Osteocyte (in vitro differentiated cells): ENCODE measurements around the gene ATP5F1B. TPM values are rescaled to one million over a fixed set of nuclear protein-coding genes. Genes with fewer than 3 reads are reported as not detected.
"Not testable (repeated sequence)": the region's sequence is repeated elsewhere in the genome, so short reads cannot be mapped to it uniquely, and the experiment has no call there.

Experiments used
- DNase-seq: peaks from one replicate; pipeline ENCODE4 v3.0.0; 2021; ENCODE audit warnings: mixed read lengths; ENCODE audit not compliant: unreplicated experiment; ENCODE audit errors: extremely low spot score
- H3K27ac Mint-ChIP-seq: one replicate; pipeline ENCODE4 v1.8.0; 2021; ENCODE audit warnings: mild to moderate bottlenecking, mixed read lengths; ENCODE audit not compliant: unreplicated experiment
- H3K27me3 Mint-ChIP-seq: one replicate; pipeline ENCODE4 v1.8.0; 2021; ENCODE audit warnings: mixed read lengths; ENCODE audit not compliant: unreplicated experiment
- H3K36me3 Mint-ChIP-seq: one replicate; pipeline ENCODE4 v1.8.0; 2021; ENCODE audit warnings: mixed read lengths; ENCODE audit not compliant: unreplicated experiment
- H3K4me1 Mint-ChIP-seq: one replicate; pipeline ENCODE4 v1.8.0; 2021; ENCODE audit warnings: mixed read lengths; ENCODE audit not compliant: unreplicated experiment
- H3K4me3 Mint-ChIP-seq: one replicate; pipeline ENCODE4 v1.8.0; 2021; ENCODE audit warnings: mild to moderate bottlenecking, moderate library complexity, mixed read lengths; ENCODE audit not compliant: unreplicated experiment
- H3K9me3 Mint-ChIP-seq: one replicate; pipeline ENCODE4 v1.8.0; 2021; ENCODE audit warnings: mixed read lengths; ENCODE audit not compliant: unreplicated experiment
- total RNA-seq: library from RNA; stranded (reverse); gene quantifications from 2 replicates; pipeline ENCODE4 v1.2.1, GENCODE V29; 2021
- TF ChIP-seq, protein P1 (sequence below): fragments of 200-600 bp; sonication (generic); IDR thresholded peaks from 2 replicates; pipeline ENCODE4 v1.5.0; 2021; ENCODE audit warnings: antibody characterized with exemption, mild to moderate bottlenecking, moderate library complexity

The ATP5F1B gene
- total RNA-seq, 1 donor from 2014 or later, result 423 TPM

DNA sequence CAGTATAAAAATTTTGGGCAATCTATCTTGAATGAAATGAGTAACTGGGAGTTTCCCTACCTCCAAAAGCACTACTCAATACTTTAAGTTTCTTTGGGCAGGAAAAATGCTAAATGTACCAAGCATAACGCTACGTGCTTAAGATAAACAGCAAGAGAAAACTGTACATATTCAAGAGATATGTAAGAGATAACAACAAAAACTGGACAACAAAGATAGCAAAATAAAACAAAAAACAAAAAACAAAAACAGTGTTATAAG lies 22.3 kb upstream of the ATP5F1B start:
- TF ChIP-seq, protein P1, sequence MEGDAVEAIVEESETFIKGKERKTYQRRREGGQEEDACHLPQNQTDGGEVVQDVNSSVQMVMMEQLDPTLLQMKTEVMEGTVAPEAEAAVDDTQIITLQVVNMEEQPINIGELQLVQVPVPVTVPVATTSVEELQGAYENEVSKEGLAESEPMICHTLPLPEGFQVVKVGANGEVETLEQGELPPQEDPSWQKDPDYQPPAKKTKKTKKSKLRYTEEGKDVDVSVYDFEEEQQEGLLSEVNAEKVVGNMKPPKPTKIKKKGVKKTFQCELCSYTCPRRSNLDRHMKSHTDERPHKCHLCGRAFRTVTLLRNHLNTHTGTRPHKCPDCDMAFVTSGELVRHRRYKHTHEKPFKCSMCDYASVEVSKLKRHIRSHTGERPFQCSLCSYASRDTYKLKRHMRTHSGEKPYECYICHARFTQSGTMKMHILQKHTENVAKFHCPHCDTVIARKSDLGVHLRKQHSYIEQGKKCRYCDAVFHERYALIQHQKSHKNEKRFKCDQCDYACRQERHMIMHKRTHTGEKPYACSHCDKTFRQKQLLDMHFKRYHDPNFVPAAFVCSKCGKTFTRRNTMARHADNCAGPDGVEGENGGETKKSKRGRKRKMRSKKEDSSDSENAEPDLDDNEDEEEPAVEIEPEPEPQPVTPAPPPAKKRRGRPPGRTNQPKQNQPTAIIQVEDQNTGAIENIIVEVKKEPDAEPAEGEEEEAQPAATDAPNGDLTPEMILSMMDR, result no peak
- H3K27ac Mint-ChIP-seq, result no peak overlapping the region
- H3K27me3 Mint-ChIP-seq, result no peaks in the 10 kb centered on the region
- H3K36me3 Mint-ChIP-seq, result peaks cover 54% of the 10 kb centered on the region
- no peak for DNase-seq
- no peak overlapping the region for H3K4me3 Mint-ChIP-seq
- H3K4me1 Mint-ChIP-seq, result peaks cover 14% of the 10 kb centered on the region
- no peaks in the 10 kb centered on the region for H3K9me3 Mint-ChIP-seq

DNA sequence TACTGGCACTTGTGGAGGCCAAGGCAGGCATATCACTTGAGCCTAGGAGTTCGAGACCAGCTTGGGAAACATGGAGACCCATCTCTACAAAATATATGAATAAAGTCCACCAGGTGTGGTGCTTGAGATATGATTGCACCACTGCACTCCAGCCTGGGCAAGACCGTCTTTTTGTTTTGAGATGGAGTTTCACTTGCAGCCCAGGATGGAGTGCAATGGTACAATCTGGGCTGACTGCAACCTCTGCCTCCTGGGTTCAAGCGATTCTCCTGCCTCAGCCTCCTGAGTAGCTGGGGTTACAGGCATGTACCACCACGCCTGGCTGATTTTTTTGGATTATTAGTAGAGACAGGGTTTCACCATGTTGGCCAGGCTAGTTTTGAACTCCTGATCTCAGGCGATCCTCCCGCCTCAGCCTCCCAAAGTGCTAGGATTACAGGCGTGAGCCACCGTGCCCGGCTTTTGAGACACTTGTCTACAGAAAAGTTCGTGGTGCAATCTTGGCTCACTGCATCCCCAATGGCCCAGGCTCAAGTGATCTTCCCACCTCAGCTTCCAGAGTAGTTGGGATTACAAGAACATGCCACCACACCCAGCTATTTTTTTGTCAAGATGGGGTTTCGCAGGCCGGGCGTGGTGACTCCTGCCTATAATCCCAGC lies 16.3 kb upstream of the ATP5F1B start:
- no peaks in the 10 kb centered on the region for H3K9me3 Mint-ChIP-seq
- no peaks in the 10 kb centered on the region for H3K4me1 Mint-ChIP-seq
- peaks cover 27% of the 10 kb centered on the region for H3K36me3 Mint-ChIP-seq
- no peak overlapping the region for H3K27ac Mint-ChIP-seq
- TF ChIP-seq, protein P1, result no peak
- no peaks in the 10 kb centered on the region for H3K27me3 Mint-ChIP-seq
- peak; percentile 70 for DNase-seq
- no peak overlapping the region for H3K4me3 Mint-ChIP-seq

DNA sequence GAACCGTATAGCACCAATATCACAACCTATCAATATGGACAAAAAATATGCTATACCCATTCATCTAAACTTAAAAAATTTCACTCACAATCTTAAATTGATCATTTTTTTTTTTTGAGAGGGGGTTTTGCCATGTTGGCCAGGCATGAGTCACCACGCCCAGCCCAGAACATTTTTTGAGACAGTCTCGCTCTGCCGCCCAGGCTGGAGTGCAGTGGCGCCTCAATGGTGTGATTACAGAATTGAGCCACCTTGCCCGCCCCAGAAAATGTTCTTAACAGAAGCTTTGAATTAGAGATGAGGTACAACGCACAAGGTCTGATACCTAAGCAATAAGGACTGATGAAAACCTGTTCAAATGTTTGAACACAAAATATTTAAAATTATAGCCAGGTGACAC lies 15.8 kb upstream of the ATP5F1B start:
- Mint-ChIP-seq H3K4me3 (no peak overlapping the region), H3K9me3 (no peaks in the 10 kb centered on the region), H3K36me3 (peaks cover 27% of the 10 kb centered on the region), H3K27ac (no peak overlapping the region), H3K4me1 (no peaks in the 10 kb centered on the region), H3K27me3 (no peaks in the 10 kb centered on the region)
- TF ChIP-seq, protein P1, result no peak
- peak; percentile 51 for DNase-seq

DNA sequence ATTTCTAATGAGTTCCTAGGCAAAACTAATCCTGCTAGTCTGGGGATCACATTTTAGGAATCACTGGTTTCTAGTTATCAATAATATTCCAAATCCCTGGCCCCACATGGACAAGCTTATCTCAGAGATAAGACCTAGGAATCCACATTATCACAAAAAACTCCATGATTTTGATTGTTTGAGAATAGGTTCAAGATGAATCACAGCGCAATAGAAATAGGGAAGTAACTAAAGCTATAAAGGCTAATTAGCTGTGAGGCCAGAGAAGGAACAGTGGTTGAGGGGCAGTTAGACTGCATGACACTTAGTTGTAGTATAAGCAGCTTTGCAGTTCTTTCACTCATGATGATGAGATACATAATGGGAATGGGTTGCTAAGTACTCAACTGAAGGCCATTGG lies 13.1 kb upstream of the ATP5F1B start:
- H3K27me3 Mint-ChIP-seq, result no peaks in the 10 kb centered on the region
- peaks cover 3% of the 10 kb centered on the region for H3K9me3 Mint-ChIP-seq
- no peak overlapping the region for H3K4me3 Mint-ChIP-seq
- DNase-seq, result no peak
- H3K4me1 Mint-ChIP-seq, result no peaks in the 10 kb centered on the region
- peaks cover 12% of the 10 kb centered on the region for H3K36me3 Mint-ChIP-seq
- TF ChIP-seq, protein P1, result no peak
- no peak overlapping the region for H3K27ac Mint-ChIP-seq

DNA sequence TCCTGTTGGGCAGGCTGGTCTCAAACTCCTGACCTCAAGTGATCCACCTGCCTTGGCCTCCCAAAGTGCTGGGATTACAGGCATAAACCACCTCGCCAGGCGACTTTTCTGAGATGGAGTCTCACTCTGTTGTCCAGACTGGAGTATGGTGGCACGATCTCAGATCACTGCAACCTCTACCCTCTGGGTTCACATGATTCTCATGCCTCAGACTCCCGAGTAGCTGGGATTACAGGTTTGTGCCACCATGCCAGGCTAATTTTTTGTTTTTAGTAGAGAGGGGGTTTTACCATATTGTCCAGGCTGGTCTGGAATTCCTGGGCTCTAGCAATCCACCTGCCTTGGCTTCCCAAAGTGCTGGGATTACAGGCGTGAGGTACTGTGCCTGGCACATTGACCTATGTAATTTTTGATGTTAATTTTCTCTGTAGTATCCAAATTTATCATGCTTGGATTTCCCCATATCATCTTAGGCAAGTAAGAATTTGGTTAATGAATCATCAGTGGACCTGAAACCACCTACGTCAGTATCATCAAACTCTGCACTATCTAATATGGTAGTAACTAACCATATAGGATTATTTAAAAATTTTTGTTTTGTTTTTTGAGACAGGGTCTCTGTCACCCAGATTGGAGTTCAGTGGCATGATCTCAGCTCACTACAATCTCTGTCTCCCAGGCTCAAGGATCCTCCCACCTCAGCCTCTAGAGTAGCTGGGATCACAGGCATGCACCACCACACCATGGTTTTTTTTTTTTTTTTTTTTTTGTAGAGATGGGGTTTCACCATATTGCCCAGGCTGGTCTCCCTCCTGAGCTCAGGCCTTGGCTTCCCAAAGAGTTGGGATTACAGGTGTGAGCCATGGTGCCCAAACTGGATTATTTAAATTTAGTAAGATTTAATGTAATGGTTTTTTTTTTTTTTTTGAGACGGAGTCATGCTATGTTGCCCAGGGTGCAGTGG lies 11.9 kb upstream of the ATP5F1B start:
- TF ChIP-seq, protein P1, result no peak
- Mint-ChIP-seq H3K9me3 (peaks cover 9% of the 10 kb centered on the region), H3K27me3 (no peaks in the 10 kb centered on the region), H3K27ac (no peak overlapping the region), H3K4me3 (no peak overlapping the region), H3K4me1 (no peaks in the 10 kb centered on the region), H3K36me3 (peaks cover 2% of the 10 kb centered on the region)
- DNase-seq, result peak; percentile 13

DNA sequence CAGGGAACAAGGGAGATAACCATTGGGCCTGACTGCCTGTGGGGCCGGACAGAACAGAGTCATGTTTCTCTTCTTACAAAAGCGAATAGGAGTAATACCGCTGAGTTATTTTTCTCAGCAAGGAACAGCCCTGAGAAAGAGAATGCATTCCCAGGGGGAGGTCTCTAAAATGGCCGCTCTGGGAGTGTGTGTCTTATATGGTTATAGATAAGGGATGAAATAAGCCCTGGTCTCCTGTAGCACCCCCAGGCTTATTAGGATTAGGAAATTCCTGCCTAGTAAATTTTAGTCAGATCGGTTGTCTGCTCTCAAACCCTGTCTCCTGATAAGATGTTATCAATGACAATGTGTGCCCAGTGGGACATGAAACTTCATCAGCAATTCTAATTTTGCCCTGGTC lies 8.0 kb upstream of the ATP5F1B start:
- H3K9me3 Mint-ChIP-seq, H3K27me3 Mint-ChIP-seq, H3K36me3 Mint-ChIP-seq, H3K4me1 Mint-ChIP-seq, H3K27ac Mint-ChIP-seq, H3K4me3 Mint-ChIP-seq: not testable (repeated sequence)
- peak; percentile 54 for DNase-seq

DNA sequence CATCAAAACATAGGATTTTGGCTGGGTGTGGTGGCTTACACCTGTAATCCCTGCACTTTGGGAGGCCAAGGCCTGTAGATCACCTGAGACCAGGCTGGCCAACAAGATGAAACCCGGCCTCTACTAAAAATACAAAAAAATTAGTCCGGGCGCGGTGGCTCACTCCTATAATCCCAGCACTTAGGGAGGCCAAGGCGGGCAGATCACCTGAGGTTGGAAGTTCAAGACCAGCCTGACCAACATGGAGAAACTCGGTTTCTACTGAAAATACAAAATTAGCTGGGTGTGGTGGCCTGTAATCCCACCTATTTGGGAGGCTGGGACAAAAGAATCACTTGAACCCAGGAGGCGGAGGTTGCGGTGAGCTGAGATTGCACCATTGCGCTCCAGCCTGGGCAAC lies 2.2 kb upstream of the ATP5F1B start:
- H3K36me3 Mint-ChIP-seq, result peaks cover 16% of the 10 kb centered on the region
- H3K27ac Mint-ChIP-seq, result peak overlapping the region; percentile 31
- H3K9me3 Mint-ChIP-seq, H3K4me3 Mint-ChIP-seq, H3K27me3 Mint-ChIP-seq: not testable (repeated sequence)
- peak; percentile 46 for DNase-seq
- H3K4me1 Mint-ChIP-seq, result peaks cover 24% of the 10 kb centered on the region
